Keratinocyte (primary cell): Measurements from ENCODE around the gene CSRP3. TPM values are rescaled to one million over a fixed set of nuclear protein-coding genes. Genes with fewer than 3 reads are reported as not detected.

Source experiments
- DNase-seq: peaks from one replicate; pipeline ENCODE4 v3.0.0-alpha.2; 2011; ENCODE audit warnings: low read depth, missing footprints, low spot score
- FAIRE-seq: peaks from 2 replicates; lab custom pipeline; 2011; peaks lifted over from hg19 to GRCh38; lab: Jason Lieb, UNC
- H2AFZ ChIP-seq: 2 replicates; pipeline ENCODE4 v1.6.0; 2012; ENCODE audit warnings: low read length, control low read depth, inconsistent platforms; ENCODE audit not compliant: control insufficient read depth
- H3K27ac ChIP-seq: 2 replicates; pipeline ENCODE4 v1.5.1; 2011; ENCODE audit warnings: low read length; ENCODE audit not compliant: control insufficient read depth, insufficient read depth
- H3K27me3 ChIP-seq: 3 replicates; pipeline ENCODE4 v1.6.0; 2011; ENCODE audit warnings: low read length; ENCODE audit not compliant: control insufficient read depth, insufficient read depth; ENCODE audit errors: extremely low read depth
- H3K36me3 ChIP-seq, 2 experiments: 2 replicates in 1 of 2; 3 replicates in 1 of 2; pipeline ENCODE4 v1.5.1; 2011; ENCODE audit warnings: low read length in 2 of 2, mild to moderate bottlenecking in 1 of 2; ENCODE audit not compliant: control insufficient read depth in 2 of 2, insufficient read depth in 2 of 2; ENCODE audit errors: extremely low read depth in 1 of 2
- H3K4me1 ChIP-seq: 3 replicates; pipeline ENCODE4 v1.5.1; 2011; ENCODE audit warnings: low read length; ENCODE audit not compliant: control insufficient read depth, insufficient read depth; ENCODE audit errors: extremely low read depth
- H3K4me2 ChIP-seq: 3 replicates; pipeline ENCODE4 v1.6.0; 2011; ENCODE audit warnings: low read depth, low read length; ENCODE audit not compliant: control insufficient read depth, insufficient read depth; ENCODE audit errors: extremely low read depth
- H3K4me3 ChIP-seq, 3 experiments: fragments of 200-600 bp in 1 of 3; sonication (generic) in 1 of 3; 2 replicates in 2 of 3; 3 replicates in 1 of 3; pipeline ENCODE4 v1.5.1; 2011 to 2016; ENCODE audit warnings: low read length in 3 of 3, mild to moderate bottlenecking in 3 of 3, control low read depth in 2 of 3, inconsistent platforms in 1 of 3, low read depth in 1 of 3, mixed read lengths in 1 of 3, mixed run types in 1 of 3, moderate library complexity in 1 of 3; ENCODE audit not compliant: control insufficient read depth in 2 of 3, insufficient read depth in 2 of 3; ENCODE audit errors: extremely low read depth in 1 of 3
- H3K79me2 ChIP-seq: 2 replicates; pipeline ENCODE4 v1.6.0; 2012; ENCODE audit warnings: low read length; ENCODE audit not compliant: control insufficient read depth, insufficient read depth
- H3K9ac ChIP-seq: 3 replicates; pipeline ENCODE4 v1.6.0; 2011; ENCODE audit warnings: low read length; ENCODE audit not compliant: control insufficient read depth, insufficient read depth; ENCODE audit errors: extremely low read depth
- H3K9me1 ChIP-seq: 3 replicates; pipeline ENCODE4 v1.6.0; 2011; ENCODE audit warnings: low read length; ENCODE audit not compliant: control insufficient read depth, insufficient read depth; ENCODE audit errors: extremely low read depth
- H3K9me3 ChIP-seq: 2 replicates; pipeline ENCODE4 v1.5.1; 2012; ENCODE audit warnings: low read depth, low read length; ENCODE audit not compliant: control insufficient read depth
- H4K20me1 ChIP-seq: 3 replicates; pipeline ENCODE4 v1.6.0; 2011; ENCODE audit warnings: low read length; ENCODE audit not compliant: control insufficient read depth, insufficient read depth; ENCODE audit errors: extremely low read depth
- CTCF ChIP-seq, 3 experiments: IDR thresholded peaks in 1 of 3; conservative IDR thresholded peaks in 1 of 3; optimal IDR thresholded peaks in 1 of 3; 2 replicates in 2 of 3; 3 replicates in 1 of 3; pipeline versions ENCODE3 to v1.5.1; 2011; ENCODE audit warnings: low read length in 3 of 3, mild to moderate bottlenecking in 3 of 3, moderate library complexity in 2 of 3, control low read depth in 1 of 3, inconsistent platforms in 1 of 3; ENCODE audit not compliant: insufficient read depth in 2 of 3; ENCODE audit errors: extremely low read depth in 1 of 3
- EZH2 ChIP-seq: IDR thresholded peaks from one replicate; pipeline ENCODE4 v1.6.1; 2012; ENCODE audit warnings: inconsistent platforms, mild to moderate bottlenecking, low read length, moderate library complexity
- dilution Hi-C: fragments of 300-500 bp; cut with MboI; formaldehyde crosslinking; loops from one replicate; pipeline ENCODE4 v1.7.0; 2020; ENCODE audit warnings: low sequenced_read_pairs; ENCODE audit not compliant: extremely low pct_ligation_motif_present
- polyA plus RNA-seq, 5 experiments: library from polyadenylated mRNA; depleted of rRNA in 3 of 5; stranded (reverse) in 3 of 5; stranded (forward) in 1 of 5; unstranded in 1 of 5; fragments of >200 nt; gene quantifications; 1 replicate in 1 of 5; 2 replicates in 3 of 5; 3 replicates in 1 of 5; pipeline versions ENCODE4 v1.2.1 to v1.2.3, GENCODE V29; 2011 to 2012; ENCODE audit warnings: missing spikeins in 2 of 5, low read depth in 1 of 5, low replicate concordance in 1 of 5

CSRP3 gene
- polyA plus RNA-seq, 1 donor (not counting 4 experiments of a cell fraction or from before 2014, with no cell fraction given), result not detected

- H3K9me3 ChIP-seq, result no peaks in the 10 kb centered on the region
- no peak overlapping the region for H3K9ac ChIP-seq
- no peaks in the 10 kb centered on the region for H4K20me1 ChIP-seq
- no peak overlapping the region for H3K4me3 ChIP-seq
- dilution Hi-C loops, result no loop called here
- no peak overlapping the region for H3K4me2 ChIP-seq
- H2AFZ ChIP-seq, result no peak overlapping the region
- no peak for TF ChIP-seq CTCF (optimal IDR thresholded peaks at IDR 0.05 in 1 of 3, IDR thresholded peaks at IDR 0.05 in 1 of 3, conservative IDR thresholded peaks at IDR 0.05 in 1 of 3; ENCODE audit: extremely low read depth in 1 of 3, insufficient read depth in 2 of 3, low read length in 3 of 3)
- no peak for TF ChIP-seq EZH2
- H3K36me3 ChIP-seq, result peaks cover 6 to 12% of the 10 kb centered on the region in 2 experiments
- H3K79me2 ChIP-seq, result no peaks in the 10 kb centered on the region
- H3K9me1 ChIP-seq, result no peaks in the 10 kb centered on the region
- H3K27me3 ChIP-seq, result no peaks in the 10 kb centered on the region
- DNase-seq (no peak), FAIRE-seq (no peak)
- no peak overlapping the region for H3K27ac ChIP-seq
- H3K4me1 ChIP-seq, result no peaks in the 10 kb centered on the region
Measured at GRCh38 chr11:19160847-19161246, 40.9 kb downstream of the CSRP3 start.

- Histone ChIP-seq H3K27ac (no peak overlapping the region), H3K4me3 (no peak overlapping the region), H3K79me2 (no peaks in the 10 kb centered on the region), H3K27me3 (no peaks in the 10 kb centered on the region), H4K20me1 (no peaks in the 10 kb centered on the region), H3K4me1 (no peaks in the 10 kb centered on the region), H3K9ac (no peak overlapping the region), H3K9me1 (no peaks in the 10 kb centered on the region), H2AFZ (no peak overlapping the region), H3K36me3 (peaks cover 5 to 20% of the 10 kb centered on the region in 2 experiments), H3K4me2 (no peak overlapping the region), H3K9me3 (no peaks in the 10 kb centered on the region)
- dilution Hi-C loops, result no loop called here
- DNase-seq, result no peak
- TF ChIP-seq CTCF (optimal IDR thresholded peaks at IDR 0.05 in 1 of 3, IDR thresholded peaks at IDR 0.05 in 1 of 3, conservative IDR thresholded peaks at IDR 0.05 in 1 of 3; ENCODE audit: extremely low read depth in 1 of 3, insufficient read depth in 2 of 3, low read length in 3 of 3) (no peak), EZH2 (no peak)
- FAIRE-seq, result no peak
Measured at GRCh38 chr11:19156892-19157291, 44.9 kb downstream of the CSRP3 start.
